22Rv1 (cell line): ENCODE data around the gene A2M.

Source experiments
- ZFX ChIP-seq: fragments of 450-650 bp; IDR thresholded peaks from 2 replicates; pipeline ENCODE4 v1.6.1; 2017; ENCODE audit warnings: antibody characterized with exemption, borderline replicate concordance
- TF ChIP-seq, protein P1 (sequence below): fragments of 450-650 bp; IDR thresholded peaks from 2 replicates; pipeline ENCODE4 v1.5.1; 2017; ENCODE audit warnings: mild to moderate bottlenecking

DNA sequence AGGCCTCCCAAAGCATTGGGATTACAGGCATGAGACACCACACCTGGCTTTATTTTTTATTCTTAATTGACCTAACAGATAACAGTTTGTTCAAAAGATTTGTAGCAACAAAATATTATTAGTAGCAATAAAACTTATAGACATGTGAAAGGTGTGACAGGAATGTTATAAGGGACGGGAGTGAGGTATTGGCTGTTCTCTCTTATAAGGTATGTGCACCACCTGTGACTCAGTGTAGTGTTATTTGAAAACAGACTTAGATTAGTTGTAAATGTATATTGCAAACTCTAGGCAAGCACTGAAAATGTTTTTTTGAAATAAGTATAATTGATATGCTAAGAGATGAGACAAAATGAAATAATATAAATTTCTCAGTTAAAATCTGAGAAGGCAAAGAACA lies 68.6 kb downstream of the A2M start:
- TF ChIP-seq, protein P1, sequence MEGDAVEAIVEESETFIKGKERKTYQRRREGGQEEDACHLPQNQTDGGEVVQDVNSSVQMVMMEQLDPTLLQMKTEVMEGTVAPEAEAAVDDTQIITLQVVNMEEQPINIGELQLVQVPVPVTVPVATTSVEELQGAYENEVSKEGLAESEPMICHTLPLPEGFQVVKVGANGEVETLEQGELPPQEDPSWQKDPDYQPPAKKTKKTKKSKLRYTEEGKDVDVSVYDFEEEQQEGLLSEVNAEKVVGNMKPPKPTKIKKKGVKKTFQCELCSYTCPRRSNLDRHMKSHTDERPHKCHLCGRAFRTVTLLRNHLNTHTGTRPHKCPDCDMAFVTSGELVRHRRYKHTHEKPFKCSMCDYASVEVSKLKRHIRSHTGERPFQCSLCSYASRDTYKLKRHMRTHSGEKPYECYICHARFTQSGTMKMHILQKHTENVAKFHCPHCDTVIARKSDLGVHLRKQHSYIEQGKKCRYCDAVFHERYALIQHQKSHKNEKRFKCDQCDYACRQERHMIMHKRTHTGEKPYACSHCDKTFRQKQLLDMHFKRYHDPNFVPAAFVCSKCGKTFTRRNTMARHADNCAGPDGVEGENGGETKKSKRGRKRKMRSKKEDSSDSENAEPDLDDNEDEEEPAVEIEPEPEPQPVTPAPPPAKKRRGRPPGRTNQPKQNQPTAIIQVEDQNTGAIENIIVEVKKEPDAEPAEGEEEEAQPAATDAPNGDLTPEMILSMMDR = no peak
- no peak for TF ChIP-seq ZFX
